Measurements from ENCODE around the gene ARID4B. TPM values are rescaled to one million over a fixed set of nuclear protein-coding genes. Genes with fewer than 3 reads are reported as not detected.

ARID4B gene
- total and polyA plus RNA-seq, 2 of the 13 experiments (the other 11 are each of a cell fraction or from before 2014, with no cell fraction given): 9.7 to 24.6 TPM

GRCh38 chr1:235149824-235150223 is 178.2 kb downstream of the ARID4B start:
- in situ Hi-C loops (cut with HindIII; ENCODE audit: extremely low pct_ligation_motif_present, low pct_unique_long_range_greater_than_20kb): no loop called here
- H3K4me2 ChIP-seq (ENCODE audit: low read depth, low read length): no peak overlapping the region
- DNase-seq (ENCODE audit: low spot score) (no peak), ATAC-seq (no peak), FAIRE-seq (no peak)
- no peaks in the 10 kb centered on the region for H3K27me3 ChIP-seq (ENCODE audit: control insufficient read depth in 1 of 2, insufficient read depth in 2 of 2, low read length in 2 of 2)
- H3K79me2 ChIP-seq (ENCODE audit: insufficient read depth, low read length): no peaks in the 10 kb centered on the region
- peaks cover 18 to 66% of the 10 kb centered on the region in 2 experiments for H3K36me3 ChIP-seq (replicated peaks in 1 of 2; ENCODE audit: control insufficient read depth in 1 of 2, insufficient read depth in 2 of 2, low read length in 2 of 2)
- ChIA-PET CTCF (ENCODE audit: low intra/inter-chr PET ratio, low total read pairs) (no interaction called here), POLR2A (no interaction called here)
- no peak overlapping the region for H3K27ac ChIP-seq (ENCODE audit: extremely low read length, insufficient read depth, low read length)
- BruUV-seq (replicated peaks): no TSS peak
- no peak overlapping the region for H2AFZ ChIP-seq (ENCODE audit: low read length)
- intact Hi-C loops (cut with micrococcal nuclease; ENCODE audit: unreplicated experiment): no loop called here
- H3K4me3 ChIP-seq (replicated peaks in 1 of 3; ENCODE audit: insufficient read depth in 1 of 3, low read depth in 2 of 3, low read length in 3 of 3): no peak overlapping the region
- H3K9me3 ChIP-seq (ENCODE audit: low read length): no peaks in the 10 kb centered on the region
- H3K4me1 ChIP-seq (ENCODE audit: insufficient read depth, low read length): peaks cover 14% of the 10 kb centered on the region
- H4K20me1 ChIP-seq (ENCODE audit: insufficient read depth, low read length): no peaks in the 10 kb centered on the region
- no peak for TF ChIP-seq THAP9 (CRISPR knock-in tag; IDR thresholded peaks at IDR 0.05; ENCODE audit: borderline replicate concordance)
- peak; percentile 86 for TF ChIP-seq ATF7 (IDR thresholded peaks at IDR 0.05)
- no peak for TF ChIP-seq ATF7 (CRISPR knock-in tag; IDR thresholded peaks at IDR 0.05)
- 98% methylated on average over 9 of the region's 9 CpGs for WGBS (ENCODE audit: low lambda C conversion rate)
- no peak overlapping the region for H3K9ac ChIP-seq (ENCODE audit: insufficient read depth, low read depth, low read length)

DNA sequence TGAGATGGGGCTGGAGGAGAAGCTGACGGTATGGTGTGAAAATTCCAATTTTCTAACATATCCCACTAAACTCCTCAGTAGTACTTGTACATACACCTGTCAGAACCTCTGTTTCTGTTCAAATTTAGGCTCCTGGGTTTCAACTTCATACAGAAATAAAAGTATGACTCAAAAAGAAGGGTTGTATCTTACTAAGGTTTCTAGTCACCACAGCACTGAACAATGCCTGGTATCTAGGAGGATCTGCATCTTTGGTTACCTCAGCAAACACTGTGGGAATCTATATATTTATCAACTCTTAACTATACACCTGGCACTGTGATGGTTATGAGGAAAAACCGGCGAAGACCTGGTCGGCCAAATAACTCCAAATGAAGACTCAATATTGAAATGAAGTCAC is 180.7 kb downstream of the ARID4B start:
- no peaks in the 10 kb centered on the region for H3K9me3 ChIP-seq (ENCODE audit: low read length)
- intact Hi-C loops (cut with micrococcal nuclease; ENCODE audit: unreplicated experiment) (no loop called here), in situ Hi-C loops (cut with HindIII; ENCODE audit: extremely low pct_ligation_motif_present, low pct_unique_long_range_greater_than_20kb) (no loop called here)
- H3K36me3 ChIP-seq (replicated peaks in 1 of 2; ENCODE audit: control insufficient read depth in 1 of 2, insufficient read depth in 2 of 2, low read length in 2 of 2): peaks cover 20 to 65% of the 10 kb centered on the region in 2 experiments
- no TSS peak for BruUV-seq (replicated peaks)
- no peaks in the 10 kb centered on the region for H3K27me3 ChIP-seq (ENCODE audit: control insufficient read depth in 1 of 2, insufficient read depth in 2 of 2, low read length in 2 of 2)
- 92% methylated on average over 4 of the region's 4 CpGs for WGBS (ENCODE audit: low lambda C conversion rate)
- peaks cover 5% of the 10 kb centered on the region for H3K79me2 ChIP-seq (ENCODE audit: insufficient read depth, low read length)
- POLR2A ChIA-PET: interaction anchor here (0.8 kb wide), 1 partner anchor 14 kb away, joined by 3 read pairs; the partner anchor contains the start of gene RBM34
- ATAC-seq (no peak), DNase-seq (ENCODE audit: low spot score) (no peak), FAIRE-seq (no peak)
- no peak overlapping the region for H3K27ac ChIP-seq (ENCODE audit: extremely low read length, insufficient read depth, low read length)
- H3K4me3 ChIP-seq (replicated peaks in 1 of 3; ENCODE audit: insufficient read depth in 1 of 3, low read depth in 2 of 3, low read length in 3 of 3): no peak overlapping the region
- H2AFZ ChIP-seq (ENCODE audit: low read length): no peak overlapping the region
- CTCF ChIA-PET (ENCODE audit: low intra/inter-chr PET ratio, low total read pairs): no interaction called here
- no peaks in the 10 kb centered on the region for H4K20me1 ChIP-seq (ENCODE audit: insufficient read depth, low read length)
- no peak overlapping the region for H3K4me2 ChIP-seq (ENCODE audit: low read depth, low read length)
- H3K9ac ChIP-seq (ENCODE audit: insufficient read depth, low read depth, low read length): no peak overlapping the region
- peaks cover 14% of the 10 kb centered on the region for H3K4me1 ChIP-seq (ENCODE audit: insufficient read depth, low read length)
- TF ChIP-seq ZNF282 (IDR thresholded peaks at IDR 0.05; ENCODE audit: partially characterized antibody): no peak
- no peak for TF ChIP-seq ZNF292 (CRISPR knock-in tag; IDR thresholded peaks at IDR 0.05; ENCODE audit: borderline replicate concordance, low read depth)
- TF ChIP-seq ZMAT5 (CRISPR knock-in tag; IDR thresholded peaks at IDR 0.05; ENCODE audit: borderline replicate concordance, low read depth): no peak
- TF ChIP-seq ZNF766 (CRISPR knock-in tag; IDR thresholded peaks at IDR 0.05; ENCODE audit: borderline replicate concordance): no peak
- TF ChIP-seq ZBTB2 (CRISPR knock-in tag; IDR thresholded peaks at IDR 0.05; ENCODE audit: low read depth): no peak
- no peak for TF ChIP-seq ZNF549 (CRISPR knock-in tag; IDR thresholded peaks at IDR 0.05)
- TF ChIP-seq JDP2 (CRISPR knock-in tag; IDR thresholded peaks at IDR 0.05; ENCODE audit: borderline replicate concordance): no peak
- TF ChIP-seq ZNF660 (CRISPR knock-in tag; IDR thresholded peaks at IDR 0.05; ENCODE audit: borderline replicate concordance, low read depth): no peak
- no peak for TF ChIP-seq MIER2 (CRISPR knock-in tag; IDR thresholded peaks at IDR 0.05)
- TF ChIP-seq, protein P1, sequence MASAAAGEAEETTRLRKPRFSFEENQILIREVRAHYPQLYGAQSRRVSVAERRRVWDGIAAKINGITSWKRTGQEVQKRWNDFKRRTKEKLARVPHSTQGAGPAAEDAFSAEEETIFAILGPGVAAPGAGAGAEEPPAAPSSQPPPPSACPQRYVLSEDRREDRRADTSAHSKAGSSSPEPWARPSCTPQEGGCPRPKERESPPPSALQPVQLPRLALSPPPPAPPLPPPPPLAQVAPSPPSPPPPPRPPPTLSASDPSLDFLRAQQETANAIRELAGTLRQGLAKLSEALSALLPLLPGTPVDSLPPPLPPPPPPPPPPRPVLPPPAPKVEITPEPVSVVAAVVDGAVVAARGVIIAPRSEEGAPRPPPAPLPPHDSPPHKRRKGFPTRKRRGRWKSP (CRISPR knock-in tag; IDR thresholded peaks at IDR 0.05): no peak
- no peak for TF ChIP-seq AHR (CRISPR knock-in tag; IDR thresholded peaks at IDR 0.05)

All from HepG2 (cell line).